ENCODE data around the gene BACE1. TPM values are rescaled to one million over a fixed set of nuclear protein-coding genes. Genes with fewer than 3 reads are reported as not detected.

BACE1 gene
- total RNA-seq, 1 experiment from 2014 or later, result 8.5 TPM

DNA sequence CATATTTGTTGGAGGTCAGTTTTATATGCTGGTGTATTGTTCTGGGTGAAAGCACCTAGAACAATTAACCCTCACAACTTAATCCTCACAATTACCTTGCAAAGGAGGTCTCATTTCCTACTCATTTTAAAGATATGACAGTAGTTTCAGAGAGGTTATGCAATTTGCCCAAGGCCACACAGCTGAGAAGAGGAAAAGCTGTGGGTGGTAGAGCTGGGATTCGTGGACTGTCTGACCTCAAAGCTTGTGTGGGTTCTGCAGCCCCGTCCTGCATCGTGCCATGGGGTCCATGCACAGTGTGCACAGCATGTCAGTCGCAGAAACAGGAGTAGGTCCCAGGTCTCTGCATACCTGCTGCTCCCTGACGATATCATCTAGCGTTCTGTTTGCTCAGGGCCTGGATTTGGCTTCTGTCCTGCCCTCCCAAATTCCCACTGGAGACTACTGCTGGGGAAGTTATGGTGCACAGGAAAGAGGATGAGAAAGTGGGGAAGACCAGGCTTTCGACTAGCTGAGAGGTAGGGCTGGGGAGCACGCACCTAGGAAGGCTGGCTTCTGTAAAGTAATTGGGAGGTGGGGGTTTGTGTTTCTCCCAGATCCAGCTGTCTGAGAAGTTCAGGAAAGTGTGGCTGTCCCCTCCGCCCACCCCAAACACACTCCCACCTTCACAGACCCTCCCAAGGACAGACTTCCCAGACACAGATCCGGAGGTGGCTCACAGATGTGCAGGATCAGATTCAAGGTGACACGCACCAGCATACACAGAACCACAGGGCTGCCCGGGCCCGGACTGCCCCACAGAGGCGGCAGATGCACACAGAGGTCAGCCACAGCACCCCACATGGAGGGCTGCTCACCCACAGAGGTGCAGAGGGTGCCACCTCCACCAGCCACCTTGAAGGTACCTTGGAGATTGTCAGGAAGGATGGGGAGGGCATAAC lies 2.0 kb downstream of the BACE1 start:
- Mint-ChIP-seq H3K27ac (no peak overlapping the region), H3K27me3 (ENCODE audit: low read depth) (peaks cover 2% of the 10 kb centered on the region), H3K9me3 (no peaks in the 10 kb centered on the region), H3K4me3 (peak overlapping the region; percentile 65), H3K4me1 (peaks cover 17% of the 10 kb centered on the region), H3K36me3 (no peaks in the 10 kb centered on the region)
- TF ChIP-seq CREB1 (CRISPR knock-in tag; IDR thresholded peaks at IDR 0.05) (no peak), ETV6 (CRISPR knock-in tag; IDR thresholded peaks at IDR 0.05) (no peak), MYBL2 (CRISPR knock-in tag; IDR thresholded peaks at IDR 0.05) (no peak), ESRRA (CRISPR knock-in tag; IDR thresholded peaks at IDR 0.05; ENCODE audit: borderline replicate concordance) (no peak), NR2C2 (CRISPR knock-in tag; IDR thresholded peaks at IDR 0.05) (no peak), SOX15 (CRISPR knock-in tag; IDR thresholded peaks at IDR 0.05) (no peak), TP53 (CRISPR knock-in tag; IDR thresholded peaks at IDR 0.05) (no peak), OVOL2 (CRISPR knock-in tag; IDR thresholded peaks at IDR 0.05; ENCODE audit: borderline replicate concordance) (no peak), SMAD4 (CRISPR knock-in tag; IDR thresholded peaks at IDR 0.05) (no peak), FOXJ3 (CRISPR knock-in tag; IDR thresholded peaks at IDR 0.05; ENCODE audit: borderline replicate concordance) (no peak), CTCF (IDR thresholded peaks at IDR 0.05) (no peak), ZNF423 (CRISPR knock-in tag; IDR thresholded peaks at IDR 0.05) (no peak), PRRX2 (CRISPR knock-in tag; IDR thresholded peaks at IDR 0.05) (no peak), CREM (CRISPR knock-in tag; IDR thresholded peaks at IDR 0.05) (no peak)
- TF ChIP-seq, protein P1, sequence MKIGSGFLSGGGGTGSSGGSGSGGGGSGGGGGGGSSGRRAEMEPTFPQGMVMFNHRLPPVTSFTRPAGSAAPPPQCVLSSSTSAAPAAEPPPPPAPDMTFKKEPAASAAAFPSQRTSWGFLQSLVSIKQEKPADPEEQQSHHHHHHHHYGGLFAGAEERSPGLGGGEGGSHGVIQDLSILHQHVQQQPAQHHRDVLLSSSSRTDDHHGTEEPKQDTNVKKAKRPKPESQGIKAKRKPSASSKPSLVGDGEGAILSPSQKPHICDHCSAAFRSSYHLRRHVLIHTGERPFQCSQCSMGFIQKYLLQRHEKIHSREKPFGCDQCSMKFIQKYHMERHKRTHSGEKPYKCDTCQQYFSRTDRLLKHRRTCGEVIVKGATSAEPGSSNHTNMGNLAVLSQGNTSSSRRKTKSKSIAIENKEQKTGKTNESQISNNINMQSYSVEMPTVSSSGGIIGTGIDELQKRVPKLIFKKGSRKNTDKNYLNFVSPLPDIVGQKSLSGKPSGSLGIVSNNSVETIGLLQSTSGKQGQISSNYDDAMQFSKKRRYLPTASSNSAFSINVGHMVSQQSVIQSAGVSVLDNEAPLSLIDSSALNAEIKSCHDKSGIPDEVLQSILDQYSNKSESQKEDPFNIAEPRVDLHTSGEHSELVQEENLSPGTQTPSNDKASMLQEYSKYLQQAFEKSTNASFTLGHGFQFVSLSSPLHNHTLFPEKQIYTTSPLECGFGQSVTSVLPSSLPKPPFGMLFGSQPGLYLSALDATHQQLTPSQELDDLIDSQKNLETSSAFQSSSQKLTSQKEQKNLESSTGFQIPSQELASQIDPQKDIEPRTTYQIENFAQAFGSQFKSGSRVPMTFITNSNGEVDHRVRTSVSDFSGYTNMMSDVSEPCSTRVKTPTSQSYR (CRISPR knock-in tag; IDR thresholded peaks at IDR 0.05), result no peak
- TF ChIP-seq, protein P2, sequence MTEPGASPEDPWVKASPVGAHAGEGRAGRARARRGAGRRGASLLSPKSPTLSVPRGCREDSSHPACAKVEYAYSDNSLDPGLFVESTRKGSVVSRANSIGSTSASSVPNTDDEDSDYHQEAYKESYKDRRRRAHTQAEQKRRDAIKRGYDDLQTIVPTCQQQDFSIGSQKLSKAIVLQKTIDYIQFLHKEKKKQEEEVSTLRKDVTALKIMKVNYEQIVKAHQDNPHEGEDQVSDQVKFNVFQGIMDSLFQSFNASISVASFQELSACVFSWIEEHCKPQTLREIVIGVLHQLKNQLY (CRISPR knock-in tag; IDR thresholded peaks at IDR 0.05), result no peak
- TF ChIP-seq, protein P3, sequence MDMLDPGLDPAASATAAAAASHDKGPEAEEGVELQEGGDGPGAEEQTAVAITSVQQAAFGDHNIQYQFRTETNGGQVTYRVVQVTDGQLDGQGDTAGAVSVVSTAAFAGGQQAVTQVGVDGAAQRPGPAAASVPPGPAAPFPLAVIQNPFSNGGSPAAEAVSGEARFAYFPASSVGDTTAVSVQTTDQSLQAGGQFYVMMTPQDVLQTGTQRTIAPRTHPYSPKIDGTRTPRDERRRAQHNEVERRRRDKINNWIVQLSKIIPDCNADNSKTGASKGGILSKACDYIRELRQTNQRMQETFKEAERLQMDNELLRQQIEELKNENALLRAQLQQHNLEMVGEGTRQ (CRISPR knock-in tag; IDR thresholded peaks at IDR 0.05), result no peak
- DNase-seq (ENCODE audit: low spot score), result no peak
- ATAC-seq, result no peak
- ChIA-PET POLR2A (no interaction called here), CTCF (interaction anchor here (2.3 kb wide), 1 partner anchor 14 kb away, joined by 14 read pairs; the partner anchor contains the start of gene CEP164)

DNA sequence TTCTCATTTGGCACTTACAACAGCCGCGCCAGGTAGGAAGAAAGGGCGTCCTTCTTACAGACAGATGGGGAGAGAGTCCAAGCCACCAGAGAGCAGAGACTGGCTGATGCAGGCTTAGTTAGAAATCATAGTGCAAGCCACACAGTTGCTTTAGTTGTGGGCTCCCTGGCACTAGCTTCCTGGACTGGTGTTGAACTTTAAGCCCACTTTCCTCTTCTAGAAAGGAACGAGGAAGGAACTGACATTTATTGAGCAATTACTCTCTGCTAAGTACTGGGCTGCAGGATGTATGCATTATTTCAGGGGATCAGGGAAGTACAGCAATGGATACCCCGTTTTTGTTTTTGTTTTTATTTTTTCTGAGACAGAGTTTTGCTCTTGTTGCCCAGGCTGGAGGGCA lies 3.0 kb downstream of the BACE1 start:
- ChIA-PET POLR2A (no interaction called here), CTCF (no interaction called here)
- Mint-ChIP-seq H3K27me3 (ENCODE audit: low read depth) (peaks cover 2% of the 10 kb centered on the region), H3K4me3 (no peak overlapping the region), H3K9me3 (no peaks in the 10 kb centered on the region), H3K36me3 (no peaks in the 10 kb centered on the region), H3K4me1 (peaks cover 19% of the 10 kb centered on the region), H3K27ac (peak overlapping the region; percentile 19; the same call in 1 of the 2 replicates)
- no peak for ATAC-seq
- DNase-seq (ENCODE audit: low spot score), result no peak
- no peak for TF ChIP-seq FOXK1 (CRISPR knock-in tag; IDR thresholded peaks at IDR 0.05)

All from WTC11 (cell line).